MM.1S (cell line): Measurements from ENCODE around the gene SLC39A9.

Experiments used
- CTCF ChIP-seq: fragments of 300-600 bp; sonication (generic); IDR thresholded peaks from 2 replicates; pipeline ENCODE4 v1.5.1; 2016; ENCODE audit warnings: antibody characterized with exemption, low read length, mixed read lengths
- EZH2 ChIP-seq: fragments of 300-600 bp; sonication (generic); optimal IDR thresholded peaks from 2 replicates; pipeline ENCODE3; 2017; ENCODE audit warnings: low read depth, mild to moderate bottlenecking, antibody characterized with exemption, low read length, mixed read lengths
- EZH2phosphoT487 ChIP-seq: fragments of 300-600 bp; sonication (generic); IDR thresholded peaks from 2 replicates; pipeline ENCODE4 v1.6.1; 2018; ENCODE audit warnings: antibody characterized with exemption, low read length

GRCh38 chr14:69353168-69353567, 45.3 kb upstream of the SLC39A9 start:
- no peak for TF ChIP-seq CTCF
- no peak for TF ChIP-seq EZH2
- no peak for TF ChIP-seq EZH2phosphoT487
